NCI-H1092 (cell line): Measurements from ENCODE around the gene CDC20B.
"Not testable (repeated sequence)": the region's sequence is repeated elsewhere in the genome, so short reads cannot be mapped to it uniquely, and the experiment has no call there.

Experiments
- DNase-seq: peaks from one replicate; lab custom pipeline; 2025; lab: John Stamatoyannopoulos, UW

The CDC20B gene

GRCh38 chr5:55104036-55104772, 68.8 kb downstream of the CDC20B start:
- DNase-seq, result no peak

- DNase-seq, result no peak
Observed at GRCh38 chr5:55102348-55102747, 70.6 kb downstream of the CDC20B start, which contains the start of gene GZMA. GZMA (plus strand) TSS chr5:55102646; CDS start chr5:55102683, 37 bp downstream.

GRCh38 chr5:55101556-55102276, 71.3 kb downstream of the CDC20B start:
- DNase-seq, result no peak

- not testable (repeated sequence) for DNase-seq
Observed at GRCh38 chr5:55101148-55101547, 71.8 kb downstream of the CDC20B start.

GRCh38 chr5:55096861-55097260, 76.1 kb downstream of the CDC20B start:
- DNase-seq, result no peak

- DNase-seq, result no peak
Observed at GRCh38 chr5:55096182-55096581, 76.8 kb downstream of the CDC20B start.

- DNase-seq, result not testable (repeated sequence)
Observed at GRCh38 chr5:55091011-55091410, 82.0 kb downstream of the CDC20B start.

GRCh38 chr5:55089301-55089700, 83.7 kb downstream of the CDC20B start:
- not testable (repeated sequence) for DNase-seq

GRCh38 chr5:55081541-55081940, 91.4 kb downstream of the CDC20B start:
- no peak for DNase-seq

GRCh38 chr5:55073211-55073610, 99.8 kb downstream of the CDC20B start:
- no peak for DNase-seq

- no peak for DNase-seq
Observed at GRCh38 chr5:55072666-55073065, 100.3 kb downstream of the CDC20B start.

GRCh38 chr5:55071413-55071812, 101.6 kb downstream of the CDC20B start:
- DNase-seq, result no peak

GRCh38 chr5:55070968-55071367, 102.0 kb downstream of the CDC20B start:
- DNase-seq, result no peak

- no peak for DNase-seq
Observed at GRCh38 chr5:55066277-55066676, 106.7 kb downstream of the CDC20B start.

GRCh38 chr5:55064523-55064922, 108.5 kb downstream of the CDC20B start:
- no peak for DNase-seq

- DNase-seq, result no peak
Observed at GRCh38 chr5:55063899-55064298, 109.1 kb downstream of the CDC20B start.

- DNase-seq, result no peak
Observed at GRCh38 chr5:55063220-55063863, 109.6 kb downstream of the CDC20B start.
